Mucosa of descending colon (tissue), 3 donors: ENCODE data around the gene IFNL1. TPM values are rescaled to one million over a fixed set of nuclear protein-coding genes. Genes with fewer than 3 reads are reported as not detected.
"Not testable (repeated sequence)": the region's sequence is repeated elsewhere in the genome, so short reads cannot be mapped to it uniquely, and the experiment has no call there.

Source experiments
- ATAC-seq: fragments of 200-7000 bp; cut with Tn5 transposase; one replicate; pipeline ENCODE4 v1.9.1; 2020; ENCODE audit warnings: mild to moderate bottlenecking, moderate library complexity
- DNase-seq, 3 donors: peaks; one replicate each; pipeline ENCODE4 v3.0.0-alpha.2; 2020
- H3K36me3 ChIP-seq: fragments of 200-600 bp; one replicate; pipeline ENCODE4 v1.8.0; 2021; ENCODE audit warnings: low read depth, mild to moderate bottlenecking
- H3K4me1 ChIP-seq: fragments of 200-600 bp; one replicate; pipeline ENCODE4 v1.8.0; 2021; ENCODE audit warnings: low read depth, mild to moderate bottlenecking
- H3K4me3 ChIP-seq: fragments of 200-600 bp; one replicate; pipeline ENCODE4 v1.8.0; 2021; ENCODE audit warnings: mild to moderate bottlenecking
- H3K9me3 ChIP-seq: fragments of 200-600 bp; one replicate; pipeline ENCODE4 v1.8.0; 2021; ENCODE audit warnings: mild to moderate bottlenecking
- CTCF ChIP-seq: fragments of 200-600 bp; IDR thresholded peaks from one replicate; pipeline ENCODE4 v1.8.0; 2022; ENCODE audit warnings: antibody characterized with exemption, mild to moderate bottlenecking
- intact Hi-C, 2 donors: fragments of 100-400 bp; cut with DNase I in 1 of 2; cut with micrococcal nuclease in 1 of 2; formaldehyde crosslinking; loops; one replicate each; pipeline versions ENCODE4 v1.11.0 to v1.11.1; 2022; cut with DNase I, micrococcal nuclease
- total RNA-seq, 3 donors: library from RNA; stranded (reverse); fragmentation: NEBNext Ultra II Directional in 2 of 3; extraction: Animal tissue kit (Norgen Biotek cat#: 25700) in 2 of 3; gene quantifications; one replicate each; pipeline versions ENCODE4 v1.2.1 to v1.2.4, GENCODE V29; 2021 to 2023
- donor health status: DM: no; HTN: no; CAD: no; lungs with moderate emphysema.
- donor health status: DM: no; HTN: no; CAD: no.
- donor health status: DM: no; HTN: yes; CAD: no.

The IFNL1 gene
- total RNA-seq, 3 donors from 2014 or later = not detected

- intact Hi-C loops = no loop called here
- TF ChIP-seq CTCF = no peak
- Histone ChIP-seq H3K36me3 (no peaks in the 10 kb centered on the region), H3K4me3 (no peak overlapping the region), H3K9me3 (no peaks in the 10 kb centered on the region), H3K4me1 (peaks cover 6% of the 10 kb centered on the region)
- ATAC-seq (no peak), DNase-seq (no peak)
Observed at GRCh38 chr19:39306075-39306474, 9.9 kb downstream of the IFNL1 start.

GRCh38 chr19:39307046-39307821 lies 11.0 kb downstream of the IFNL1 start:
- peaks cover 6% of the 10 kb centered on the region for H3K4me1 ChIP-seq
- H3K36me3 ChIP-seq = no peaks in the 10 kb centered on the region
- TF ChIP-seq CTCF = no peak
- H3K4me3 ChIP-seq = no peak overlapping the region
- peak; percentile 55 to 73 (median 62) for DNase-seq
- ATAC-seq = peak; percentile 93
- intact Hi-C loops = no loop called here
- H3K9me3 ChIP-seq = no peaks in the 10 kb centered on the region

GRCh38 chr19:39307822-39308530 lies 11.8 kb downstream of the IFNL1 start:
- Histone ChIP-seq H3K9me3 (no peaks in the 10 kb centered on the region), H3K4me1 (peaks cover 6% of the 10 kb centered on the region), H3K36me3 (no peaks in the 10 kb centered on the region), H3K4me3 (no peak overlapping the region)
- peak; percentile 20 for ATAC-seq
- intact Hi-C loops = no loop called here
- DNase-seq = peak in 1 of 3 donors; percentile 56
- TF ChIP-seq CTCF = no peak

GRCh38 chr19:39308531-39309304 lies 12.5 kb downstream of the IFNL1 start:
- no peak for TF ChIP-seq CTCF
- DNase-seq = peak in 1 of 3 donors; percentile 9
- Histone ChIP-seq H3K4me1 (peaks cover 6% of the 10 kb centered on the region), H3K4me3 (no peak overlapping the region), H3K36me3 (no peaks in the 10 kb centered on the region), H3K9me3 (no peaks in the 10 kb centered on the region)
- ATAC-seq = no peak
- intact Hi-C loops = no loop called here

- ATAC-seq, H3K4me1 ChIP-seq, intact Hi-C loops, DNase-seq, H3K36me3 ChIP-seq, H3K4me3 ChIP-seq, H3K9me3 ChIP-seq: not testable (repeated sequence)
Observed at GRCh38 chr19:39309305-39309670, 13.1 kb downstream of the IFNL1 start.
